Liver (tissue), 3 donors: ENCODE results near the gene ATP6V1G2.

Source experiments
- ATF3 ChIP-seq: IDR thresholded peaks from 2 replicates; pipeline ENCODE4 v1.6.1; 2016; ENCODE audit warnings: antibody characterized with exemption
- TF ChIP-seq, protein P1 (sequence below): fragments of 150-350 bp; IDR thresholded peaks from 2 replicates; pipeline ENCODE4 v1.5.1; 2017; ENCODE audit warnings: improper control_type of control experiment, low read depth, low read length; ENCODE audit not compliant: missing input control
- donor health status: healthy.
- donor health status: healthy.

DNA sequence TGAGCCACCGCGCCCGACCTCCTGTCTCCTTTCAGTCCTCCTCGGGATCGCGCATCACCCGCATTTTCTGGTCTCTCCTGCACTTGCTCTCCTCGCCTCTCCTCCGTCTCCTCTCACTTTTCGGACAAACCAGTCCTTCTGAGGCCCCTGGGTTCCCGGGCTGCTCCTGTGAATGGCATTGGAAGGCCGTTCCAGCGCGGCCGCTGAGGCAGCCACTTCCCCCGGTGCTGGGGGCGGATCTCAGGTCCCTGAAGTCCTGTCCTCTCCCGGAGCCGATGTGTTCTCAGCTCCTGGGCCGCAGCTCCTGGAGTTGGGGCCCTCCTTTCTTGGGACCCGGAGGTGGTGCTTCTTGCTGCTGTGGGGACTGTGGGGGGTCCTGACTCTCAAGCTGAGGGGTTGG lies 47.7 kb downstream of the ATP6V1G2 start:
- TF ChIP-seq, protein P1, sequence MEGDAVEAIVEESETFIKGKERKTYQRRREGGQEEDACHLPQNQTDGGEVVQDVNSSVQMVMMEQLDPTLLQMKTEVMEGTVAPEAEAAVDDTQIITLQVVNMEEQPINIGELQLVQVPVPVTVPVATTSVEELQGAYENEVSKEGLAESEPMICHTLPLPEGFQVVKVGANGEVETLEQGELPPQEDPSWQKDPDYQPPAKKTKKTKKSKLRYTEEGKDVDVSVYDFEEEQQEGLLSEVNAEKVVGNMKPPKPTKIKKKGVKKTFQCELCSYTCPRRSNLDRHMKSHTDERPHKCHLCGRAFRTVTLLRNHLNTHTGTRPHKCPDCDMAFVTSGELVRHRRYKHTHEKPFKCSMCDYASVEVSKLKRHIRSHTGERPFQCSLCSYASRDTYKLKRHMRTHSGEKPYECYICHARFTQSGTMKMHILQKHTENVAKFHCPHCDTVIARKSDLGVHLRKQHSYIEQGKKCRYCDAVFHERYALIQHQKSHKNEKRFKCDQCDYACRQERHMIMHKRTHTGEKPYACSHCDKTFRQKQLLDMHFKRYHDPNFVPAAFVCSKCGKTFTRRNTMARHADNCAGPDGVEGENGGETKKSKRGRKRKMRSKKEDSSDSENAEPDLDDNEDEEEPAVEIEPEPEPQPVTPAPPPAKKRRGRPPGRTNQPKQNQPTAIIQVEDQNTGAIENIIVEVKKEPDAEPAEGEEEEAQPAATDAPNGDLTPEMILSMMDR, result no peak
- TF ChIP-seq ATF3, result no peak
